ENCODE results near the gene FARS2.

GRCh38 chr6:5278565-5279120 is 17.3 kb downstream of the FARS2 start:
- TF ChIP-seq CTCF (conservative IDR thresholded peaks at IDR 0.05; ENCODE audit: low read length) (no peak), EZH2phosphoT487 (IDR thresholded peaks at IDR 0.05; ENCODE audit: borderline replicate concordance, low read depth, low read length) (no peak)
